ENCODE measurements around the gene RAB3D.

DNA sequence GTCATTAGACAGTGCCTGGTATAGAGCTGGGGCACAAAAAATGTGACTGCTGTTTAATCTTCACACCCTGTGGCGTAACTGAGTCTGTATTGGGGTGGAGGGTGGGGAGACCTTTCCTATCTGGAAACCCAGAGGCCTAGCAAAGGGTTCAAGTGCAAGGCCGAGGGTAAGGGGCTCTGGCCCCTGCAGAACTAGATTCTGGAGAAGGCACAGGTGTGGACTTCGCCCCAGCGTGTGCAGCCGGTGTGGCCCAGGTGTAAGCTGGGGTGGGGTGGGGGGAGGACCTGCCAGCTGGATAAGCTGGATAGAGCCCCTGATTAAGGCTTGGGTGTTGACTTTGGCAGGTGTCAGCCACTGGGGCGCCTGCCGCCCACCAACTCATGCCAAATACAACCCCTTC is 1.3 kb downstream of the RAB3D start:
- TF ChIP-seq CTCF (IDR thresholded peaks at IDR 0.05), result no peak
- TF ChIP-seq POLR2A (IDR thresholded peaks at IDR 0.05), result no peak

Measured in right lobe of liver (tissue), 4 donors.